Coronary artery (tissue), 2 donors: ENCODE data around the gene B4GALNT4.

Experiments used
- DNase-seq: peaks from one replicate; pipeline ENCODE4 v3.0.0-alpha.2; 2017; ENCODE audit warnings: low spot score
- H3K27ac ChIP-seq, 2 donors: fragments of 200-600 bp; sonication (generic); one replicate each; pipeline ENCODE4 v1.5.1; 2016 to 2019
- H3K4me3 ChIP-seq: fragments of 200-600 bp; sonication (generic); 2 replicates; pipeline ENCODE4 v1.5.1; 2016; ENCODE audit warnings: mild to moderate bottlenecking, moderate library complexity
- CTCF ChIP-seq: fragments of 200-600 bp; sonication (generic); IDR thresholded peaks from one replicate; pipeline ENCODE4 v1.5.1; 2019; ENCODE audit warnings: antibody characterized with exemption

The B4GALNT4 gene

DNA sequence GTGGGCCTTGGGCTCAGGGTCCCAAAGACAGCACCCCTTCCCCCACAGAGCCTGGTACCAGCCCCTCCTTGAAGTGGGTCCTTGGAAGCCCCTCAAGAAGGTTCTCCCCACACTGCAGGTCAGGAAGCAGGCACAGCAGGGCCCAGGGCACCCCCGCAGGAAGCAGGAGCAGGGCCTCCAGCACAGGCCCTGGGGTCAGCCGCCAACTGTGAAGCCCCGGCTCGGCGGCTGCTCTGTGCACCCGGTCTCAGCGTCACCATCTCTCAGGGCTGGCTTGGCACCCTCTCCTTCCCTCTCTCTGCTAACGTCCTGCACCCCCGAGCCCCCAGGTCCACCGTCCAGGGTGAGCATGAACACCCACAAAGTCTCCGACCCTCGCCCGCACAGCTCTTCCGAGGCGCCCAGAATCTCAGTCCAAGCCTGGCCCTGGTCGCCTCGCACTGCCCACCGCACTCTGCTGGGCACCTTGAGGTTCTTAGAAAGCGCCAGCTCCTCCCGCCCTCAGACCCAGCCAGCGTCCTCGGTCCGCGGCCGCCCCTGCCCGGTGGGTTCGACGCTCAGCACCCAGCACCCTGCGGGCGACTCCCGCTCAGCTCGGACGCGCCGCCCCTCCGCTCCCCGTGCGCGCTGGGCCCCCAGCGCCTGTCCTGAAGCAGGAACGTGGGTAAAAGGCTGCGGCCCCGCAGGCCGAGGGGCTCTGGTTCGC, 46.9 kb downstream of the B4GALNT4 start:
- H3K27ac ChIP-seq, result peak overlapping the region; percentile 13 to 72
- no peak for DNase-seq
- H3K4me3 ChIP-seq, result peak overlapping the region; percentile 70
- TF ChIP-seq CTCF, result no peak

- H3K4me3 ChIP-seq, result peak overlapping the region; percentile 70
- DNase-seq, result no peak
- peak overlapping the region; percentile 13 to 72 for H3K27ac ChIP-seq
- no peak for TF ChIP-seq CTCF
These were observed 47.7 kb downstream of the B4GALNT4 start for GRCh38 chr11:416757-417621.

DNA sequence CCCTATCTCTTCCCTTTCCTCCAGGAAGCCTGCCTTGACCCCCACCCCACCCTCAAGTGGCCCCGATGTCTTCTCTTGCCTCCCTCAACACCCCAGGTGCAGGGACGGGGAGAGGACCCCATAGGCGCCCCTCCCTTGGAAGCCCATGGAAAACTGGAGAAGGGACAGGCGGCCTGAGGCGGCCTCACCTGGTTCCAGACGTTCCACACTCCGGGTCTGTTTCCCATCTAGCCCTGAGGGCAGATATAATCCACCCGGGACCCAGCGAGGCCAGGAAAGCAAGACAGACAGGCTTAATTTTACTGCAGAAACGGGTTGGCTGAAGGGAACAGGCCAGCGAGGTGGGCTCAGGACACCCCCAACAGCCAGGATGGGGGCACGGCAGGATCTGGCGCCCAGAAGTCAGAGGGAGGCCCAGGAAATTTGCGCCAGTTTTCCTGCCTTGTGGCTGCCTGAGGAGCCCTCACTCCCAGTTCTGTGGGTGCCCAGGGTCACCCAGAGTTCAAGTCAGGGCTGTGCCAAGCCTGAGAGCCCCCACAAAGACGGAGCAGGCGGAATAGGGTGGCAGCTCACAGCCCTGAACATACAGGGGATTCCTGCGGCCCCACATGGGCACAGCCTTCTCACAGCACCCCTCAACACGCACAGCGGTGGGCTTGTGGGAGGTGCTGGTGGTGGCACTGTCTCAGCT, 48.5 kb downstream of the B4GALNT4 start:
- H3K4me3 ChIP-seq, result peak overlapping the region; percentile 70
- DNase-seq, result no peak
- no peak overlapping the region for H3K27ac ChIP-seq
- no peak for TF ChIP-seq CTCF

DNA sequence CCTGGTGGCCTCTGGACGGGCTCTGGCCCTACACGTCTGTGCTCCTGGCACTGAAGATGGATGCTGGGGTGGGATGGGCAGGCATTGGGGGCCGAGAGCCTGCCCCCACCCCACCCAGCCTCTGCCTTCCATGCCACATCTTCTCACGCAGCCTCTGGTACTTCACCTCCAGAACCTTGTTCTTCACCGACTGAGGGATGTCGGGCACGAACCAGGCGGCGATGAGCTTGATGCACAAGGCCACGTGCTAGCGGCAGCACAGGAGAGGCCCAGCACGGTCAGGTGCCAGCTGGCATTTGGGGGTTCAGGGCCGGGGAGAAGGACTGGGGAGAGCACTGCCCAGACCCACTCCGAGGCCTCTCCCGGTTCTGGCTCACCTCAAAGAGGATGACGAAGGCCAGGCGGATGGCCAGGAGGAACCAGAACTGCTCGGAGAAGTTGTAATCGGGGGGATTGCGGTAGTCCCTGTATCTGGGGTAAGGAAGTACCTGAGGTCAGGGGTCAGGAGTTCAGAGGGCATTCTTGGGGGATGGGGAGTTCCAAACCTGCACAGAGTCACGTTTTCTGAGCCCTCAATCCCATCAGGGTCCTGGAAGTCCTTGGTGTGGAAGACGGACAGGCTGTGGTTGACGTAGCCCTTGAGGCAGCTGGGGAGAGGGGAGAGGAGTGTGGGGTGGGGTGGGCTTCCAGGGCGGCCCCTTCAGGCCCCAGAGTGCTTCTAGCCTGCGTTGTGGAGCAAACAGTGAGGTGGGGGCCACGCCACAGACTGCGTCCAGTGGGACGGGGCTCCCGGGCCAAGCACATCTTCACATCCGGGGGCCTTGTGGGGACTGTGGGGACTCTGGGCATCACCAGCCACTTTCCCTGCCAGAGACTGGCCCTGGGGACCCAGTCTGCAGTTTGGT, 49.3 kb downstream of the B4GALNT4 start:
- TF ChIP-seq CTCF, result no peak
- no peak for DNase-seq
- Histone ChIP-seq H3K27ac (no peak overlapping the region), H3K4me3 (no peak overlapping the region)

- no peak for DNase-seq
- TF ChIP-seq CTCF, result no peak
These were observed 50.1 kb downstream of the B4GALNT4 start for GRCh38 chr11:419248-420005.

More at GRCh38 chr11:419248-420005, 50.1 kb downstream of the B4GALNT4 start:
- Histone ChIP-seq H3K4me3 (no peak overlapping the region), H3K27ac (no peak overlapping the region)
